ENCODE measurements around the gene TM2D1. TPM values are rescaled to one million over a fixed set of nuclear protein-coding genes. Genes with fewer than 3 reads are reported as not detected.

The TM2D1 gene
- total RNA-seq, 6 donors from 2014 or later: 26.3 to 86.6 (median 49.2) TPM

DNA sequence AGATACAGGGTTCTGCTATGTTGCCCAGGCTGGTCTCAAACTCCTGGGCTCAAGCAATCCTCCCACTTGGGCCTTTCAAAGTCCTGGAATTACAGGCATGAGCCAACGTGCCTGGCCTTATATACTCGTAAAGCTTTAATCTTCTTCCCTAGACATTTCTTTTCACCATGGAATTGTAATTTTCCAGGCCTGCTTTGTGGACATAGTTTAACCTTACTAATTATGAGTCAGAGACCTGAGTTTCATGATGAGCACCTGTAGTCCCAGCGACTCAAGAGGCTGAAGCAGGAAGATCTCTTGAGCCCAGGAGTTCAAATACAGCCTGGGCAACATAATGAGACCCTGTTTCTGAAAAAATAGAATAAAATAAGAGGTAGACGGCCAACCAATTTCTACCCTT lies 29.6 kb upstream of the TM2D1 start:
- peaks cover 0 to 2% (median 0%) of the 10 kb centered on the region in 4 donors for H3K36me3 ChIP-seq
- ATAC-seq (ENCODE audit: low FRiP score in 2 of 2) (no peak), DNase-seq (no peak)
- no peak overlapping the region for H3K27ac ChIP-seq
- TF ChIP-seq POLR2A (IDR thresholded peaks at IDR 0.05) (no peak), POLR2AphosphoS5 (IDR thresholded peaks at IDR 0.05) (no peak), EP300 (IDR thresholded peaks at IDR 0.05) (no peak)
- TF ChIP-seq, protein P1, sequence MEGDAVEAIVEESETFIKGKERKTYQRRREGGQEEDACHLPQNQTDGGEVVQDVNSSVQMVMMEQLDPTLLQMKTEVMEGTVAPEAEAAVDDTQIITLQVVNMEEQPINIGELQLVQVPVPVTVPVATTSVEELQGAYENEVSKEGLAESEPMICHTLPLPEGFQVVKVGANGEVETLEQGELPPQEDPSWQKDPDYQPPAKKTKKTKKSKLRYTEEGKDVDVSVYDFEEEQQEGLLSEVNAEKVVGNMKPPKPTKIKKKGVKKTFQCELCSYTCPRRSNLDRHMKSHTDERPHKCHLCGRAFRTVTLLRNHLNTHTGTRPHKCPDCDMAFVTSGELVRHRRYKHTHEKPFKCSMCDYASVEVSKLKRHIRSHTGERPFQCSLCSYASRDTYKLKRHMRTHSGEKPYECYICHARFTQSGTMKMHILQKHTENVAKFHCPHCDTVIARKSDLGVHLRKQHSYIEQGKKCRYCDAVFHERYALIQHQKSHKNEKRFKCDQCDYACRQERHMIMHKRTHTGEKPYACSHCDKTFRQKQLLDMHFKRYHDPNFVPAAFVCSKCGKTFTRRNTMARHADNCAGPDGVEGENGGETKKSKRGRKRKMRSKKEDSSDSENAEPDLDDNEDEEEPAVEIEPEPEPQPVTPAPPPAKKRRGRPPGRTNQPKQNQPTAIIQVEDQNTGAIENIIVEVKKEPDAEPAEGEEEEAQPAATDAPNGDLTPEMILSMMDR (IDR thresholded peaks at IDR 0.05): no peak
- peaks cover 0 to 2% (median 0%) of the 10 kb centered on the region in 4 donors for H3K4me1 ChIP-seq
- no peaks in the 10 kb centered on the region for H3K9me3 ChIP-seq
- H3K27me3 ChIP-seq: no peaks in the 10 kb centered on the region
- H3K4me3 ChIP-seq: no peak overlapping the region
- 85 to 87% methylated on average over 4 of the region's 4 CpGs for WGBS, 2 donors

DNA sequence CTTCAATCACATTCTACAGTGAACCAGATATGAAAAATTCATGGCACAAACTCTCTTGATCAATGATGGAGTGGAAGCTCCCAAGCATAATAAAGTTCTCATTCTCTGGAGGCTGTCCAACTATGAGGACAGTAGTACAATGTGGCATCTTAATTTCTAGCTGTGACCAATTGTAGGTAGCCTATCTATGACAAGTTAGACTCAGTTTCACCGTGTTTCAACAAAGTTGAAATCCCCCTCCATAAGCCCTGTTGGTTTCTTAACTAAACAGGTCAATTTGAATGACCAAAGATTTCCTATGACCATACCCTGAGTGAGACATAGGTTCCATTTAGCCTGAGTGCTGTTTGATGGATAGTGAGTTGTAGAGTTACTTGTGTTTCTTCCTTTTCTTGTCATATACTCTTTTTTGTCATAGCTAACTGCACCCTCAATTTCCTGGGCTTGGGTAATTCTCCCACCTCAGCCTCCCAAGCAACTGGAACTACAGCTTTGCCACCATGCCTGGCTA lies 29.1 kb upstream of the TM2D1 start:
- WGBS, 2 donors: 86 to 87% methylated on average over 1 of the region's 1 CpG
- TF ChIP-seq, protein P1 (IDR thresholded peaks at IDR 0.05): no peak
- TF ChIP-seq EP300 (IDR thresholded peaks at IDR 0.05): no peak
- no peak for TF ChIP-seq POLR2A (IDR thresholded peaks at IDR 0.05)
- no peak for TF ChIP-seq POLR2AphosphoS5 (IDR thresholded peaks at IDR 0.05)
- no peaks in the 10 kb centered on the region for H3K9me3 ChIP-seq
- DNase-seq (no peak), ATAC-seq (ENCODE audit: low FRiP score in 2 of 2) (no peak)
- no peak overlapping the region for H3K4me3 ChIP-seq
- H3K27ac ChIP-seq: no peak overlapping the region
- peaks cover 0 to 2% (median 0%) of the 10 kb centered on the region in 4 donors for H3K36me3 ChIP-seq
- H3K4me1 ChIP-seq: peaks cover 0 to 2% (median 0%) of the 10 kb centered on the region in 4 donors
- H3K27me3 ChIP-seq: no peaks in the 10 kb centered on the region

DNA sequence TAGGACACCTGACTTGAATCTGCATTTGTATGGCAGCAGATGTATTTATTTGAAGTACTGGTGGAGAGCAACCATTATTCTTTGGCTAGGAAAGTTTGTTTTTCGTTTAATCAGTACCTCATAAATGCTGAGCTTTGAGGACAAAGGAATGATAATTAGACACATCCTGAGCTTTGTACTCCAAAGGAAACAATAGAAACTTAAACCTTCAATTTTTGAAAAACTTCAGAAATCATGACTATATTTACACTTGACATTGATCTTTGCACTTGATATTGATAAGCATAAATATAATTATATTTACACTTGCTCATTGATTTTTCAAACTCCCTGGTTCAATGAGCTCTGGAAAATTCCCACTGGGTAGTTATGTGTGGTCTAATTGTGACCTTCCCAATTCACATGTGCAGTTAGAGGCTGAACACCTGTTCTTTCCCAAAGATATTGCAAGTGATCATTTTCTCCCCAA lies 28.0 kb upstream of the TM2D1 start:
- Histone ChIP-seq H3K36me3 (peaks cover 0 to 2% (median 0%) of the 10 kb centered on the region in 4 donors), H3K27me3 (no peaks in the 10 kb centered on the region), H3K4me3 (no peak overlapping the region), H3K9me3 (no peaks in the 10 kb centered on the region), H3K27ac (no peak overlapping the region), H3K4me1 (no peaks in the 10 kb centered on the region)
- TF ChIP-seq EP300 (IDR thresholded peaks at IDR 0.05) (no peak), POLR2A (IDR thresholded peaks at IDR 0.05) (no peak), POLR2AphosphoS5 (IDR thresholded peaks at IDR 0.05) (no peak)
- TF ChIP-seq, protein P1 (IDR thresholded peaks at IDR 0.05): no peak
- 61 to 65% methylated on average over 1 of the region's 1 CpG for WGBS, 2 donors
- DNase-seq (no peak), ATAC-seq (ENCODE audit: low FRiP score in 2 of 2) (no peak)

DNA sequence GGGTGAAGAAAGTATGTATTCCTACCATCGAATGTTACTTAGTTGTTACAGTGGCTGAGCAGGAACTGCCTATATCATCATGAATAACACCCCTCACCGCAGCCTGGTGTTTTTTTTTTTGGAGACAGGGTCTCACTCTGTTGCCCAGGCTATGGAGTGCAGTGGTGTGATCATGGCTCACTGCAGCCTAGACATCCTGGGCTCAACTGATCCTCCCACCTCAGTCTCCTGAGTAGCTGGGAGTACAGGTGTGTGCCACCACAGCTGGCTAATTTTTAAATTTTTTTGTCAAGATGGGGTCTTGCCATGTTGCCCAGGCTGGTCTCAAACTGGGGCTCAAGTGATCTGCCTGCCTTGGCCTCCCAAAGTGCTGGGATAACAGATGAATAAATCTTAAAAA lies 24.6 kb upstream of the TM2D1 start:
- TF ChIP-seq POLR2AphosphoS5 (IDR thresholded peaks at IDR 0.05) (no peak), POLR2A (IDR thresholded peaks at IDR 0.05) (no peak), EP300 (IDR thresholded peaks at IDR 0.05) (no peak)
- TF ChIP-seq, protein P1 (IDR thresholded peaks at IDR 0.05): no peak
- H3K36me3 ChIP-seq: no peaks in the 10 kb centered on the region
- no peaks in the 10 kb centered on the region for H3K27me3 ChIP-seq
- H3K27ac ChIP-seq: no peak overlapping the region
- ATAC-seq (ENCODE audit: low FRiP score in 2 of 2) (no peak), DNase-seq (no peak)
- no peak overlapping the region for H3K4me3 ChIP-seq
- H3K4me1 ChIP-seq: peaks cover 0 to 7% (median 4%) of the 10 kb centered on the region in 4 donors
- 100% methylated on average over 2 of the region's 2 CpGs for WGBS, 2 donors
- H3K9me3 ChIP-seq: no peaks in the 10 kb centered on the region

DNA sequence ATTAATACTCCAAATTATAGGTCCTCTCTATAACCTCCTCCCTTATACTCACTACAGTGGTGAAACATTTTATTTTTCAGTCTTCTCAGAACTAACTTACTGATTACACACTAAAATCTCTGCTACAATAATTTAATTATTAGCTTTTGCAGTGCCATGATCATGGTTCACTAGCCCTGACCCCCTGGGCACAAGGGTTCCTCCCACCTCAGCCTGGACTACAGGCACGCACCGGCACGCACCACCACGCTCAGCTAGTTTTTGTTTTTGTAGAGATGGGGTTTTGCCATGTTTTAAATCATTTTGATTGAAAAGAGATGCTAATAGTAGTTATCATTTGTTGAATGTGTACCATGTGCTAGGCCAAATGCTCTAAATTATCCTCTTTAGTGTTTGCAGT lies 23.6 kb upstream of the TM2D1 start:
- Histone ChIP-seq H3K27me3 (no peaks in the 10 kb centered on the region), H3K9me3 (no peaks in the 10 kb centered on the region), H3K4me3 (no peak overlapping the region), H3K4me1 (peaks cover 3 to 12% (median 8%) of the 10 kb centered on the region in 4 donors), H3K36me3 (no peaks in the 10 kb centered on the region), H3K27ac (no peak overlapping the region)
- WGBS, 2 donors: 88 to 97% methylated on average over 4 of the region's 4 CpGs
- DNase-seq (no peak), ATAC-seq (ENCODE audit: low FRiP score in 2 of 2) (no peak)
- no peak for TF ChIP-seq EP300 (IDR thresholded peaks at IDR 0.05)
- no peak for TF ChIP-seq POLR2AphosphoS5 (IDR thresholded peaks at IDR 0.05)
- no peak for TF ChIP-seq POLR2A (IDR thresholded peaks at IDR 0.05)
- TF ChIP-seq, protein P1 (IDR thresholded peaks at IDR 0.05): no peak

All from upper lobe of left lung (tissue), 6 donors.